HepG2 (cell line): ENCODE data around the gene TMCC1. TPM values are rescaled to one million over a fixed set of nuclear protein-coding genes. Genes with fewer than 3 reads are reported as not detected.

Experiments
- ATAC-seq: fragments of 200-7000 bp; cut with Tn5 transposase; 3 replicates; pipeline ENCODE4 v1.9.1; 2020; ENCODE audit warnings: mild to moderate bottlenecking, moderate library complexity
- BruUV-seq: library from RNA; stranded (reverse); fragments of 400-500 nt; replicated peaks from 2 replicates; lab custom pipeline; 2021; lab: Mats Ljungman, UMichigan
- CTCF ChIA-PET: fragments of 300-600 bp; formaldehyde crosslinking; extraction: SDS; loops from one replicate; lab custom pipeline; 2021; ENCODE audit warnings: low total read pairs, inconsistent platforms, low intra/inter-chr PET ratio; lab: Yijun Ruan, JAX
- POLR2A ChIA-PET: fragments of 350-600 bp; sonication (Branson Sonifier 250); formaldehyde crosslinking; loops from one replicate; lab custom pipeline; 2020; ENCODE audit warnings: antibody characterized with exemption, inconsistent platforms; lab: Yijun Ruan, JAX
- DNase-seq: peaks from one replicate; pipeline ENCODE4 v3.0.0-alpha.2; 2015; ENCODE audit warnings: low spot score
- FAIRE-seq: peaks from 3 replicates; lab custom pipeline; 2011; peaks lifted over from hg19 to GRCh38; lab: Jason Lieb, UNC
- H2AFZ ChIP-seq: one replicate; pipeline ENCODE4 v1.6.1; 2011; ENCODE audit warnings: low read length, inconsistent platforms
- H3K27ac ChIP-seq: fragments of 300-600 bp; 3 replicates; pipeline ENCODE4 v1.8.0; 2011; ENCODE audit warnings: mixed run types, mild to moderate bottlenecking, mixed read lengths, low read length, inconsistent platforms; ENCODE audit not compliant: insufficient read depth; ENCODE audit errors: extremely low read length
- H3K27me3 ChIP-seq, 2 experiments: fragments of 200-600 bp in 1 of 2; 2 replicates in 1 of 2; 3 replicates in 1 of 2; pipeline versions ENCODE4 v1.6.0 to v1.8.0; 2011; ENCODE audit warnings: low read length in 2 of 2, mild to moderate bottlenecking in 2 of 2, moderate library complexity in 2 of 2, inconsistent platforms in 1 of 2; ENCODE audit not compliant: insufficient read depth in 2 of 2, control insufficient read depth in 1 of 2
- H3K36me3 ChIP-seq, 2 experiments: fragments of 200-600 bp in 1 of 2; replicated peaks in 1 of 2; 2 replicates in 1 of 2; 3 replicates in 1 of 2; pipeline versions ENCODE4 v1.5.1 to v1.8.0; 2011; ENCODE audit warnings: low read length in 2 of 2, inconsistent platforms in 1 of 2; ENCODE audit not compliant: insufficient read depth in 2 of 2, control insufficient read depth in 1 of 2
- H3K4me1 ChIP-seq: 2 replicates; pipeline ENCODE4 v1.5.1; 2012; ENCODE audit warnings: low read length, inconsistent platforms; ENCODE audit not compliant: insufficient read depth
- H3K4me2 ChIP-seq: 2 replicates; pipeline ENCODE4 v1.6.0; 2011; ENCODE audit warnings: low read depth, low read length, inconsistent platforms
- H3K4me3 ChIP-seq, 3 experiments: fragments of 200-600 bp in 1 of 3; sonication (generic), shearing (Covaris generic) in 1 of 3; replicated peaks in 1 of 3; 2 replicates each; pipeline ENCODE4 v1.5.1; 2011 to 2016; ENCODE audit warnings: low read length in 3 of 3, inconsistent platforms in 2 of 3, low read depth in 2 of 3, mild to moderate bottlenecking in 2 of 3, control low read depth in 1 of 3, mixed read lengths in 1 of 3; ENCODE audit not compliant: insufficient read depth in 1 of 3
- H3K79me2 ChIP-seq: one replicate; pipeline ENCODE4 v1.6.1; 2011; ENCODE audit warnings: low read length, inconsistent platforms; ENCODE audit not compliant: insufficient read depth
- H3K9ac ChIP-seq: 2 replicates; pipeline ENCODE4 v1.6.0; 2011; ENCODE audit warnings: mild to moderate bottlenecking, low read depth, low read length, inconsistent platforms; ENCODE audit not compliant: insufficient read depth
- H3K9me3 ChIP-seq: 2 replicates; pipeline ENCODE4 v1.5.1; 2012; ENCODE audit warnings: mild to moderate bottlenecking, low read length
- H4K20me1 ChIP-seq: 2 replicates; pipeline ENCODE4 v1.6.0; 2011; ENCODE audit warnings: inconsistent platforms, mild to moderate bottlenecking, low read length, moderate library complexity; ENCODE audit not compliant: insufficient read depth
- CHD4 ChIP-seq: fragments of 200-600 bp; sonication (generic); IDR thresholded peaks from 2 replicates; pipeline ENCODE4 v1.7.0; 2017; ENCODE audit warnings: mild to moderate bottlenecking, low read length, borderline replicate concordance
- PAWR ChIP-seq: sonication (generic); formaldehyde crosslinking; IDR thresholded peaks from 2 replicates; pipeline ENCODE4 v1.4.0; 2020; ENCODE audit warnings: missing genetic modification reagents, mild to moderate bottlenecking, borderline replicate concordance
- PITX1 ChIP-seq: sonication (generic); formaldehyde crosslinking; IDR thresholded peaks from 2 replicates; pipeline ENCODE4 v1.5.1; 2020; ENCODE audit warnings: mild to moderate bottlenecking, missing genetic modification reagents
- ZNF264 ChIP-seq: sonication (generic); formaldehyde crosslinking; IDR thresholded peaks from 2 replicates; pipeline ENCODE4 v1.4.0; 2020; ENCODE audit warnings: missing genetic modification reagents
- ZNF382 ChIP-seq: sonication (generic); formaldehyde crosslinking; IDR thresholded peaks from 2 replicates; pipeline ENCODE4 v1.5.0; 2020; ENCODE audit warnings: missing genetic modification reagents, mild to moderate bottlenecking, borderline replicate concordance
- ZNF547 ChIP-seq: sonication (generic); formaldehyde crosslinking; IDR thresholded peaks from 2 replicates; pipeline ENCODE4 v1.5.1; 2020; ENCODE audit warnings: mild to moderate bottlenecking, missing genetic modification reagents
- ZNF570 ChIP-seq: sonication (generic); formaldehyde crosslinking; IDR thresholded peaks from 2 replicates; pipeline ENCODE4 v1.4.0; 2020; ENCODE audit warnings: mild to moderate bottlenecking, missing genetic modification reagents, borderline replicate concordance
- ZNF777 ChIP-seq: sonication (generic); formaldehyde crosslinking; IDR thresholded peaks from 2 replicates; pipeline ENCODE4 v1.4.0; 2020; ENCODE audit warnings: missing genetic modification reagents
- WGBS: methylation state at CpG from one replicate; pipeline ENCODE4 v1.1.6; 2017; ENCODE audit warnings: low lambda C conversion rate; 5-methylcytosine and 5-hydroxymethylcytosine counted together
- in situ Hi-C: cut with HindIII; loops from 2 replicates; pipeline ENCODE4 v1.10.0; 2017; ENCODE audit warnings: low pct_unique_long_range_greater_than_20kb; ENCODE audit not compliant: extremely low pct_ligation_motif_present
- intact Hi-C: fragments of 100-400 bp; cut with micrococcal nuclease; formaldehyde crosslinking; loops from one replicate; pipeline ENCODE4 v1.10.0; 2022; ENCODE audit not compliant: unreplicated experiment
- polyA plus RNA-seq, 8 experiments: library from polyadenylated mRNA; depleted of rRNA in 3 of 8; stranded (reverse) in 7 of 8; unstranded in 1 of 8; fragments of >200 nt; fragmentation: Illumina TruSeq in 4 of 8; extraction: Trizol in 4 of 8; gene quantifications; 2 replicates each; pipeline versions ENCODE4 v1.2.1 to v1.2.3, GENCODE V29; 2011 to 2016; ENCODE audit warnings: low read depth in 4 of 8, missing spikeins in 1 of 8, mixed read lengths in 1 of 8; ENCODE audit not compliant: insufficient read depth in 1 of 8
- total RNA-seq, 5 experiments: library from RNA; depleted of rRNA; stranded (reverse); fragments of >200 nt; fragmentation: Illumina TruSeq; extraction: Trizol; gene quantifications; 2 replicates each; pipeline ENCODE4 v1.2.3, GENCODE V29; 2016; ENCODE audit warnings: low read depth in 1 of 5
- TF ChIP-seq, protein P1 (sequence below): sonication (generic); formaldehyde crosslinking; conservative IDR thresholded peaks from 2 replicates; pipeline ENCODE4 v1.8.0; 2022; ENCODE audit warnings: low read depth, missing genetic modification reagents

TMCC1 gene
- total and polyA plus RNA-seq, 2 of the 13 experiments (the other 11 are each of a cell fraction or from before 2014, with no cell fraction given): 12.1 to 264 TPM

DNA sequence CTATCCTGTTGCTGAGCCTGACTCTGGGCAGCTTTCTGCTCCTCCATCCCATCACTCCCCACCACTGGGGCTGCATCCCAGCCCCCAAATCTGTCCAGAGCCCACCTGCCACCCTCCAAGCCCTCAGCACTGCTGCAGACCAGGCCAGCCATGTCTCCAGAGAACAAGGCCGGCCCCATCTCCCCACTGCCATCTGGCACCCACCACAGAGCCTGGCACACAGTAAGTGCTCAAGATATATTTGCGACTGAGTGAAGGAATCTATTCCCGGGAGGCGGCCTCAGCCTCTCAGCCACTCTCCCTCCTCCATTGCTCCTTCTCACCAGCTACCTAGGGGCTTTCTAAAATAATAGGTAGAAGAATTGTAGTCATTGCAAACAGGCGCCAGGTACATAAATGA, 291.8 kb downstream of the TMCC1 start:
- H3K9ac ChIP-seq: no peak overlapping the region
- peaks cover 40% of the 10 kb centered on the region for H4K20me1 ChIP-seq
- DNase-seq (no peak), ATAC-seq (no peak)
- H2AFZ ChIP-seq: no peak overlapping the region
- H3K4me2 ChIP-seq: no peak overlapping the region
- ChIA-PET CTCF (no interaction called here), POLR2A (no interaction called here)
- H3K36me3 ChIP-seq: peaks cover 0 to 5% of the 10 kb centered on the region in 2 experiments; a peak in 2 of 5 replicates
- no peaks in the 10 kb centered on the region for H3K9me3 ChIP-seq
- in situ Hi-C loops: no loop called here
- no peak for TF ChIP-seq ZNF570 (CRISPR knock-in tag)
- TF ChIP-seq CHD4: no peak
- no peak for TF ChIP-seq ZNF777 (CRISPR knock-in tag)
- TF ChIP-seq, protein P1, sequence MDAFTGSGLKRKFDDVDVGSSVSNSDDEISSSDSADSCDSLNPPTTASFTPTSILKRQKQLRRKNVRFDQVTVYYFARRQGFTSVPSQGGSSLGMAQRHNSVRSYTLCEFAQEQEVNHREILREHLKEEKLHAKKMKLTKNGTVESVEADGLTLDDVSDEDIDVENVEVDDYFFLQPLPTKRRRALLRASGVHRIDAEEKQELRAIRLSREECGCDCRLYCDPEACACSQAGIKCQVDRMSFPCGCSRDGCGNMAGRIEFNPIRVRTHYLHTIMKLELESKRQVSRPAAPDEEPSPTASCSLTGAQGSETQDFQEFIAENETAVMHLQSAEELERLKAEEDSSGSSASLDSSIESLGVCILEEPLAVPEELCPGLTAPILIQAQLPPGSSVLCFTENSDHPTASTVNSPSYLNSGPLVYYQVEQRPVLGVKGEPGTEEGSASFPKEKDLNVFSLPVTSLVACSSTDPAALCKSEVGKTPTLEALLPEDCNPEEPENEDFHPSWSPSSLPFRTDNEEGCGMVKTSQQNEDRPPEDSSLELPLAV: no peak
- no peak for TF ChIP-seq PITX1 (CRISPR knock-in tag)
- TF ChIP-seq ZNF382: no peak
- TF ChIP-seq ZNF264 (CRISPR knock-in tag): no peak
- no peak for TF ChIP-seq PAWR
- no peak for TF ChIP-seq ZNF547 (CRISPR knock-in tag)
- TF ChIP-seq, all 625 proteins: peak for 0
- Histone ChIP-seq H3K4me3 (0 out of 6 replicates have a peak overlapping the region, but pooled peaks of 1 of the 3 experiments have one; percentile 9), H3K27ac (no peak overlapping the region), H3K79me2 (peaks cover 82% of the 10 kb centered on the region), H3K27me3 (no peaks in the 10 kb centered on the region; a peak in 1 of 5 replicates), H3K4me1 (peaks cover 77% of the 10 kb centered on the region)
- BruUV-seq: no TSS peak
- WGBS: 88% methylated on average over 5 of the region's 5 CpGs
- FAIRE-seq: no peak
- intact Hi-C loops: no loop called here
